NCI-H1694 (cell line): ENCODE data around the gene GJC3.
"Not testable (repeated sequence)": the region's sequence is repeated elsewhere in the genome, so short reads cannot be mapped to it uniquely, and the experiment has no call there.

Experiments
- DNase-seq: peaks from one replicate; lab custom pipeline; 2025; lab: John Stamatoyannopoulos, UW

The GJC3 gene, protein sequence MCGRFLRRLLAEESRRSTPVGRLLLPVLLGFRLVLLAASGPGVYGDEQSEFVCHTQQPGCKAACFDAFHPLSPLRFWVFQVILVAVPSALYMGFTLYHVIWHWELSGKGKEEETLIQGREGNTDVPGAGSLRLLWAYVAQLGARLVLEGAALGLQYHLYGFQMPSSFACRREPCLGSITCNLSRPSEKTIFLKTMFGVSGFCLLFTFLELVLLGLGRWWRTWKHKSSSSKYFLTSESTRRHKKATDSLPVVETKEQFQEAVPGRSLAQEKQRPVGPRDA

DNA sequence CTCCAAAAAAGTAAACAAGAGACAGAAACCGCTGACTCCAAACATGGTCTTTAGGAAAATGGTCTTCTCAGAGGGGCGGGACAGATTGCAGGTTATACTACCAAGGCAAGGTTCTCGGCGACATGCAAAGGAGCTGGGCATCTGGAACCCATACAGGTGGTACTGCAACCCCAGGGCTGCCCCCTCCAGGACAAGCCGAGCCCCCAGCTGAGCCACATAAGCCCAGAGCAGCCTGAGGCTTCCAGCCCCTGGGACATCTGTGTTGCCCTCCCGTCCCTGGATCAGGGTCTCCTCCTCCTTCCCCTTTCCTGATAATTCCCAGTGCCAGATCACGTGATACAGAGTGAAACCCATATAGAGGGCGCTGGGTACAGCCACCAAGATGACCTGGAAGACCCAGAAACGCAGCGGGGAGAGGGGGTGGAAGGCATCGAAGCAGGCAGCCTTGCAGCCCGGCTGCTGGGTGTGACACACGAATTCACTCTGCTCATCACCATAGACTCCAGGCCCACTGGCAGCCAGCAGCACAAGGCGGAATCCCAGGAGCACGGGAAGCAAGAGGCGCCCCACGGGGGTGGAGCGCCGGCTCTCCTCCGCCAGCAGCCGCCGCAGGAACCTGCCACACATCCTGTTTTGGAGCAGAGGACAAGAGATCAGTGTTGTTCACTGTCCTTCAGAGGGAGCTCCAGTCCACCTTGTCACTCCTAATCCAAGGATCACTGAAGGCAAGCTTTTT is at the start of gene GJC3:
GJC3 (minus strand) TSS at position 627 of the 736 bp plus-strand sequence; CDS start at position 627, 0 bp downstream.
- DNase-seq = peak; percentile 49

DNA sequence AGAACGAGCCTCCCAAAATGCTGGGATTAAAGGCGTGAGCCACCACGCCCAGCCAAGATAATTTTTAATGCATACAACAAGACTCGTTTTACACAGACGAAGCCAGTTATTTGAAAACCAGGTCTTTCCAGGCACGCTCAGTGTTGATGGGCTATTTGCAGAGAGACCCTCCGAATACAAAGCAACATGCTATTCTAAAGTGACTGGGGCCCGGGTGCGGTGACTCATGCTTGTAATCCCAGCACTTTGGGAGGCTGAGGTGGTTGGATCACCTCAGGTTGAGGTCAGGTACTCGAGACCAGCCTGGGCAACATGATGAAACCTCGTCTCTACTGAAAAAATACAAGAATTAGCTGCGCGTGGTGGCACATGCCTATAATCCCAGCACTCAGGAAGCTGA is 47.2 kb upstream of the GJC3 start:
- DNase-seq = no peak

DNA sequence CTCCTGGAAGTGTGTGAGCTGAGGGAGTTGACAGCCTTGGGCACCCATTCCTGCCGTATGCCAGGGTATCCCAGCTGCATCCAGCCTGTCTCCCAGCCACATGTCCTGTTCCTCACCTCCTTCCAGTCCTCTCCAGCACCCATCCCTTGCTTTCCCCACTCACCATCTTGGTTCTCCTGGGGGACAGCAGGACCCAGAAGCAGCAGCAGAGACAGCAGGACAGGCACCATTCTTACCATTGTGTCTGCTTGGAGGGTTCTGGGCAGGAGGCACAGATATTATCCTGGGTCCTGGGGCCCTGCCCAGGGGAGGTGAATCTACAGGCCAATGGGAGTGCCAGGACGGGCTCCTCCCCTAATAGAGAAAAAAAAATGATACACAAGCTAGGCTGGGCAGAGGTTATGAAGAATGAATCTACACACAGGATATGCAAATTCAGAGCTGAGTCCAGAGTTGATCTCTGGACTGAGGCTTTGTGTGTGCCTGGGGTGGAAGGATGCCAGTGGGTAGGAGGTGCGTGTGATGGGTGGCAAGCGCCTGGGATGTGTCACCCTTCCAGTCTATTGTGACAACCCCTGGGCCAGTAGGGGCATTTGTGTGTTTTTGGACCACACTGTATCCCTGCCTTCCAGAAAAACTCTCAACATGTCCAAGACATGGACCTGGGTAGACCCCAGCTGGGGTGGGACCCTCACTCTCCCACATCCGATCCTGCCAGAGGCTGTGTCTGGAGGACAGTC is 46.5 kb upstream of the GJC3 start, which contains the start of gene AZGP1:
AZGP1 (minus strand) TSS at position 250 of the 740 bp plus-strand sequence; CDS start at position 239, 11 bp downstream.
- no peak for DNase-seq

DNA sequence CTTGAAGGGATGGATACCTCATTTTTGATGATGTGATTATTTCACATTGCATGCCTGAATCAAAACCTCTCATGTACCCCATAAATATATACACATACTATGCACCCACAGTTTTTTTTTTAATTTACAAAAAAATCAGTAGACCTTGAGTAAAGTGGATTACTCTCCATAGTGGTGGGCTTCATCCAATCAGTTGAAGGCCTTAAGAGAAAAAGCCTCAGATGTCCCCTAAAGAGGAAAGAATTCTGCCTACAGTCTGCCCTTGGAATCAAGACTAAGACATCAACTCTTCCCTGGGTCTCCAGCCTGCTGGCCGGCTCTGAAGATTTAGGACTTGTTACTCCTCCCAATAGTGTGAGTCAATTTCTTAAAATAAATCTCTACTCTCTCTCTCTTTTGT is 45.3 kb upstream of the GJC3 start:
- no peak for DNase-seq

DNA sequence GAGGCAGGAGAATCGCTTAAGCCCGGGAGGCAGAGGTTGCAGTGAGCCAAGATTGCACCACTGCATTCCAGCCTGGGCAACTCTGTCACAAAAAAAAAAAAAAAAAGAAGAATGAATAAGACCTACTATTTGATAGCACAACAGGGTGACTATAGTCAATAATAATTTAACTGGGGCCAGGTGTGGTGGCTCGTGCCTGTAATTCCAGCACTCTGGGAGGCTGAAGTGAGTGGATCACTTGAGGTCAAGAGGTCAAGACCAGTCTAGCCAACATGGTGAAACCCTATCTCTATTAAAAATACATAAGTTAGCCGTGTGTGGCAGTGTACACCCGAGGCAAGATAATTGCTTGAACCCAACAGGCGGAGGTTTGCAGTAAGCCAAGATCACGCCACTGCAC is 44.4 kb upstream of the GJC3 start:
- not testable (repeated sequence) for DNase-seq

DNA sequence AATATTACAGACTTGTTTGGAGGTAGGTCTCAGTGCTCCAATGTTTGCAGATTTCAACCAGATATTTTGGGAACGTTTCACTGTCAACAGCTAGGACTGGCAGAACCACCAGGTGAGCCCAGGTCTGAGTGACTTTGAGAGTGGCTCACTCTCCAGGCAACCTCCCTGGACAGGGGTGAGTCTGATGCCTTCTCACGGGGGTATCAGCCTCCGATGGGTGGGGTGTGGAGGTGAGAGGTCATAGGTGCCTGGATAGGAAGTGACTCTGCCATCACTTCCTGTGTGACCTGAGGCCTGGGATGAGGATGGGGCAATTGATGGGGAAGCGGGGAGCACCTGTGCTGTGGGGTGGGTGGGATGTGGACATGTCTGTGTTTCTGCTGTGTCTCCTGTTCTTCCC is 41.8 kb upstream of the GJC3 start:
- no peak for DNase-seq

DNA sequence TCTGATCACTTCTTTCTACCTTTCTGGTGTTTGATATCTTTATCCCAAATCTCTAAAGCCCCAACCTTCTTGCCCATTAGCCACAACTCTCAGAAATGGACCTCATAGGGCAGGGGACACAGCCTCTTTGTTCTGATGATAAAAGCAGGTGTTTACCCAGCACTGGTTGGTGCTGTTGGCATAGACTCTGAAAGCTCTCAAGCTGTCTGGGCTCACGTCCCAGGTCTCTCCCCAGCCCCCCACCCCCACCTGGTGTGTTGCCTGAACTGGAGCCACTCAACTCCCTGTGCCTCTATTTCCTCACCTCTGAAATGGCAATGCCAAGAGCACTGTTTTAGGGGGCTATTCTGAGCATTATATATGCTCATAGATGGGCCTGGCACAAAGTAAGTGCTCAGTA is 40.4 kb upstream of the GJC3 start:
- not testable (repeated sequence) for DNase-seq

DNA sequence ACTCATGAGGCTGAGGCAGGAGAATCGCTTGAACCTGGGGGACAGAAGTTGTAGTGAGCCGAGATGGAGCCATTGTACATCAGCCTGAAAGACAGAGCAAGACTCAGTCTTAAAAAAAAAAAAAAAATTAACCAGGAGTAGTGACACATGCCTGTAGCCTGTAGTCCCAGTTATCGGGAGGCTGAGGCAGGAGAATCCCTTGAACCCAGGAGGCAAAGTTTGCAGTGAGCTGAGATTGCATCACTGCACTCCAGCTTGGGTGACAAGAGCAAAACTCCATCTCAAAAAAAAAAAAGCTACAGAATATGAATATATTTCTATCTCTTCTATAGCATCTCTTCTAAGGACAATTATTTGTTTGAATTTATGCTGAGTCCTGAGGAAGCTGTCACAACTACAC is 39.9 kb upstream of the GJC3 start:
- DNase-seq = no peak

DNA sequence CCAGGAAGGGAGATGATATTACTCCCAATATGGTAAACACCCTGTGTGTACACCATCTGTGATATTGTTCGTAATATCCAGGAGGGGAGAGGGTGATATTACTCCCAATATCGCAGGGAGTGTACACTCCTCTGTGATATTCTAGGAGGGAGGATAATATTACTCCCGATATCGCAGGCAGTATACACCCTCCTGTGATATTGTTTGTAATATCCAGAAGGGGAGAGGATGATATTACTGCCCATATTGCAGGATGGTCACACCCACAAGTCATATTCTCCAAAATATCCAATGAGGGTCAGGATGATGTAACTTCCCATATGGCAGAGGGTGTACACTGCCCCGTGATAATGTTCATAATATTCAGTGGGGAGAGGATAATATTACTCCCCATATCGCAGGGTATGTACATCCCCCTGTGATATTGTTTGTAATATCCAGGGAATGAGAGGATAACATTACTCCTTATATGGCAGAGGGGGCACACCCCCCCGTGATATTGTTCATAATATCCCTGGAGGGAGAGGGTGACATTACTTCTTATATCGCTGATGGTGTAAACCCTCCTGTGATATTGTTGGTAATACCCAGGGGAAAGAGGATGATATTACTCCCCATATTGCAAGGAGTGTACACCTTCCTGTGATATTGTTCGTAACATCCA is 29.3 kb upstream of the GJC3 start:
- no peak for DNase-seq

DNA sequence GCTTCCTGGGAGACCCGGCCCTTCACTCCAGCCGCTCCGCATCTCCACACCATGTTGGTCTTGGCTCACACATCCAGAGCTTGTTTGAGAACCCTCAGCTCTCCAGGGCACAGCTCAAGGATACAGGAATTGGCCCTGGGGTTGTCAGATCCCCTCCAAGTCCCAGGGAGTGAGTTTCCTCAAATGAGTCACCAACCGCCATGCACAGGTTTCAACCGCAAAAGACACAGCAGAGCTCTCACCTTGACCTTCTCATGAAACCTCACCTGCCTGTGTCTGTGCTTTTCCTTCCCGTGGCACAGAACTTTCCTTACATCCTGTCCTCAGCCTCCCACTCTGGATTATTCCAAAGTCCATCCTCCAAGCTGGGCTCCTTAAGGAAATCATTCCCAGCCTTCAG is 25.8 kb upstream of the GJC3 start:
- DNase-seq = no peak

DNA sequence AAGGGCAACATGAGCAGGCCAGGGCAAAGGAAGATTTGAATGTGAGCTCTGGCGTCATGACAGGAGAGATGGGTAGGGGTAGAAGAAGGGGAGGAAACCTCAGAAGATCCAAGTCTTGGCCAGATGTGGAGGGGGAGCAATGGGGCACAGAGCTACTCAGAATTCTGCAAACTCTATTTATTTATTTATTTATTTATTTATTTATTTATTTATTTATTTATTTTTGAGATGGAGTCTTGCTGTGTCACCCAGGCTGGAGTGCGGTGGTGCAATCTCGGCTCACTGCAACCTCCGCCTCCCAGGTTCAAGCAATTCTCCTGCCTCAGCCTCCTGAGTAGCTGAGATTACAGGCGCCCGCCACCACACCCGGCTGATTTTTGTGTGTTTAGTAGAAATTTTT is 25.2 kb upstream of the GJC3 start:
- DNase-seq = not testable (repeated sequence)

DNA sequence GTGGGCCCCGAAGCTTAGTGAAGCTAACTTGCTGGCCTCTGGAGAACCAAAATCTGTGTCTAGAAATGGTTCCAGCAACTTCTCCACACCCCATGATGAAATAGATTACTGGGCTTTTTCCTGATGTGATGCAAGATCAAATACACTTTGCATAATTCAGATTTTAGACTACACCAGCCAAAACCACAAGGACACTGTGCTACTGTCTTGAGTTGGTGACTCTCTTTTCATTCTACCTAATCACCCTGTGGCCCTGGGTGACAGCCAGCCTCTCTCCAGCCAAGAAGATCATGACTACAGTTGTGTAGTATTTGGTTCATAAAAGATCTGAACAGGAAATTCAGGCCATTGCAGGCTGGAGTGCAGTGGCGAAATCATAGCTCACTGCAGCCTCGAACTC is 24.2 kb upstream of the GJC3 start:
- DNase-seq = no peak

DNA sequence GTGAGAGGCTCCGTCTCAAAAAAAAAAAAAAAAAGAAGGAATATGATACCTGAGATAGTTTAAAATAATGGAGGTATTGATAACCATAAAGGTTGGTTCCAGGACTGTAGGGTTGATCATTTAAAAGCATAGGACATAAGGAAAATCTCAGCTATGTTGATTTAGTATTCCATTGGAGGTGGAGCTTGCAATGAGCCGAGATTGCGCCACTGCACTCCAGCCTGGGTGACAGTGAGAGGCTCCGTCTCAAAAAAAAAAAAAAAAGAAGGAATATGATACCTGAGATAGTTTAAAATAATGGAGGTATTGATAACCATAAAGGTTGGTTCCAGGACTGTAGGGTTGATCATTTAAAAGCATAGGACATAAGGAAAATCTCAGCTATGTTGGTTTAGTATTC is 23.2 kb upstream of the GJC3 start:
- DNase-seq = not testable (repeated sequence)

DNA sequence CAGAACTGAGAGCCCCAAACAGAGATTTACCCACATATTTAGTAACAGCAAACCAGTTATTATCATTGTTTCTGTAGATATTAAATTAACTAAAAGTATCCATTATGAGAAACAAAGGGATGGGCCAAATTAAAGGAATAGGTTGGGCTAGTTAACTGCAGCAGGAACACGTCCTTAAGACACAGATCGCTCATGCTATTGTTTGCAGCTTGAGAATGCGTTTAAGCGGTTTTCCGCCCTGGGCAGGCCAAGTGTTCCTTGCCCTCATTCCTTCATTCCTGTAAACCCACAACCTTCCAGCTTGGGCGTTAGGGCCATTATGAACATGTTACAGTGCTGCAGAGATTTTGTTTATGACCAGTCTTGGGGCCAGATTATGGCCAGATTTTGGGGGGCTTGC is 21.4 kb upstream of the GJC3 start:
- DNase-seq = not testable (repeated sequence)

DNA sequence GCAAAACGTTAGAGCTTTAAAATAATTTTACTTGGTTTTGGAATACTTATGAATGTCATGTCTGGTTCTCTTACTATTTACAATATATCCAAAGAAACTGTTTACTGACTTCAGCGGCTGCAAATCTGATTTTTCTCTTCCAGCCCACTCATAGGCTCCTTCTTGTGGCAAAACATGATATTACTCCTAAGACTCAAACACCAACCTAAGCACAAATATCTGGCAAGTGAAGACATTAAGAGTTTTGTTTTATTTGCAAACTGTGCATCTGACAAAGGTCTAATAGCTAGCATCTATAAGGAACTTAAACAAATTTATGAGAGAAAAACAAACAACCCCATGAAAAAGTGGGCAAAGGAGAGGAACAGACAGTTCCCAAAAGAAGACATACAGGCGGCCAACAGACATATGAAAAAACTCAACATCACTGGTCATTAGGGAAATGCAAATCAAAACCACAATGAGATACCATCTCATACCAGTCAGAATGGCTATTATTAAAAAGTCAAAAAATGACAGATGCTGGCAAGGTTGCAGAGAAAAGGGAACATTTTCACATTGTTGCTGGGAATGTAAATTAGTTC is 20.3 kb upstream of the GJC3 start:
- DNase-seq = no peak

DNA sequence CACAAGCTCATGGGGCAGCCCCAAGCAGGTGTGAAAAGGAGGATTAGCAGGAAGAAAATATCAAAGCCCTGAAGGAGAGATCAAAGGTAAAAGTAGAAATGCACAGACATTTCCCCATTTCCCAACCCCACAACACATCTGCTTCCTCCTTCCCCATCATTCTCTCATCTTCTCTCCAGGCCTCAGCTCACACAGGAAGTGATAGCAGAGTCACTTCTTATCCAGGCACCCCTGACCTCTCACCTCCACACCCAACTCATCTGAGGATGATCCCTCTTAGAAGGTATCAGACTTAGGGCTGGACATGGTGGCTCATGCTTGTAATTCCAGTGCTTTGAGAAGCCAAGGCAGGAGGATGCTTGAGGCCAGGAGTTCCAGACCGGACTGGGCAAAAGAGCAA is 18.2 kb upstream of the GJC3 start:
- no peak for DNase-seq

DNA sequence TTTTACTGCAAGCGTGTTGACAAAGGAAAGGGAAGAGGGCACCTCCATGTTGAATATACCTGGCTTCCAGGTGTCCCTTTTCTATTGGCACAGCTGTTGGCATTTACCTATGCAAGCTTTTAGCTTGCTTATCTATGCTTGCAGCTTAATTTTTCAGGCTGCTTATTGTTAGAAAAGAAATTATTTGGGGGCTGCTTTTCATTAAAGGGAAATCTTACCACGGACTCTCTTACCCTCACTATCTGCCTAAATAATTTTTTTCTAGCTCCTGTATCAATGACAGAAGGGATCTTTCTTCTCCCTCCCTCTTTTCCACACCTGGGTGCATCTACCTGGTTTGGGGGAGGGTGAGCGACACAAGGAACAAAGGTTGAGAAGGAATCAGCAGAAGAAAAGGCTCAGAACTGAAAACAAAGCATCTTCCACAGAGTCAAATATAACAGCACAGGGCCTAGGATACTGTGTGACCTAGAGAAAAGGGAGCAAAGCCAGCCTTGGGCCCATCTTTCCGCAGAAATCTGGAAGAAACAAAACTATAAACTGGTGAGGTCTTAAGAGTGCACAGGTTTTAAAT is 15.2 kb upstream of the GJC3 start:
- no peak for DNase-seq

DNA sequence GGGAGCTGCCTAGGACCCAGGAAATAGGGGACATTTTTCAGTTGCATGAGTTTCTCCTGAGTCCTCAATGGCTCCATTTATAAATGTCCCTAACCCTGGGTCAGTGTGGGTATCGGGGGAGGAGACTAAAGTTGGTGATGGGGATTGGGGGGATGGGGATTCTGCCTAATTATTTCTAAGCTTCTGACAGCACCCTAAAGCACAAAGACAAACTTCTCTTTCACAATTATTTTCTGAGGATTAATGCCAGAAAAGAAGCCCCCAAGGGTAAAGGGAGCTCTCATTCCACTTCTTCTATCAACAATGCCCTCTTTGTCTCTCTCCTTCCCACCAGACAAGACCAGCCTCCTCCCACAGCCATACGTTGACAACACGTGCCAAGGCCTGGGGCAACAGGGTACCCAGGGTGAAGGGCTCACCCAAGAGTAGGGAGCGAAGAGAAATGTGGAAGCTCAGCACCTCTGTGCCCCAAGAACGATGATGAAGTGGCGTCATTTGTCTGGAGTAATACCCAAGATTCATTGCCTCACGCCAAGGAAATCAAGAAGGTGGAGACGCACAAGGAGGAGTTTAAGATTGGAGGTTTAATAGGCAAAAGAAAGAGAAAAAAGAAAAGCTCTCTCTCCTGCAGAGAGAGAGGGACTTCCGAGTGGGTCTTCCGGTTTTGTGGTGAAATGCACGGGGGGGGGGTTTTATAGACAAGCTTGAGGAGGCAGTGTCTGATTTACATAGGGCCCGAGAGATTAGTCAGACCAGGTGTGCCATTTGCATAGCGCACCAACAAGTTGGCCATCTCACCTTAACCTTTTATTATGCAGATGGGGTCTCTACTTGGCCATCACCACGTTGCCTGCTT is 14.4 kb upstream of the GJC3 start:
- no peak for DNase-seq

DNA sequence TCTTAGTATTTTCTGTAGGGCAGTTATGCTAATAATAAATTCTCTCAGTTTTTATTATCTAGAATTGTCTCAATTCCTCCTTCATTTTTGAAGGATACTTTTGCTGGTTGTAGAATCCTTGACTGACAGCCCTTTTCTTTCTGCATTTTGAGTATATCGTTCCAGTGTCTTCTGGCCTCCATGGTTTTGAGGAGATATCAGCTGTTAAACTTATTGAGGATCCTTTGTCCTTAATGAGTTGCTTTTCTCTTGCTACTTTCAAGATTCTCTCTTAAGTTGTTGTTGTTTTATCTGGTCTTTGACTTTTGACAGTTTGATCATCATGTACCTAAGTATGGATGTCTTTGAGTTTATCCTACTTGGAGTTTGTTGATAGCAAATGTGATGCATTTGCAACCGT is 8.9 kb upstream of the GJC3 start:
- no peak for DNase-seq

DNA sequence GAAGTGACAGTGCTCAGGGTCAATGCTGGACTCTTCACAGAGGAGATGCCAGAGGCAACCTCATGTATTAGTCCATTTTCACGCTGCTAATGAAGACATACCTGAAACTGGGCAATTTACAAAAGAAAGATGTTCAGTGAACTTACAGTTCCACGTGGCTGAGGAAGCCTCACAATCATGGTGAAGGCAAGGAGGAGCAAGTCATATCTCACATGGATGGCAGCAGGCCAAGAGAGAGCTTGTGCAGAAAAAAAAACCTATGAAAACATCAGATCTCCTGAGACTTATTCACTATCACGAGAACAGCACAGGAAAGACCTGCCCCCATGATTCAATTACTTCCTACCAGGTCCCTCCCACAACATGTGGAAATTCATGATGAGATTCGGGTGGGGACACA is 5.6 kb upstream of the GJC3 start:
- DNase-seq = not testable (repeated sequence)

DNA sequence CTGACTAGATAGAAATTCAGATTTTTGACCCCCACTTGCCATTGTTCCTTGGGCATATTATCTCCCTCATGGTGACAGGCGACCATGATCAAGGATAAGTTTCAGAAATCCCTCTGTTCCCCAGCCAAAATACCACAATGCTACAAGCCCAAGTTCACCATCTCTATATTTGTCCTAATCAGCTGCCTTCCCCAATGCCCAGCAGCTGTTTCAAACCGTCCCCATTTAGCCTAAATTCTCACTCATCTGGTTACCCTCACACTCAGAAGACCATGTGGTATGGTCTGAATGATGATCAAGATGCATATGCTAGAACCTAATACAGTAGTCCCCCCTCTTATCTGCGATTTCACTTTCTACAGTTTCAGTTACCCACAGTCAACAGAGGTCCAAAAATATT is 956 bp upstream of the GJC3 start:
- no peak for DNase-seq
